ENCODE data around the gene XRCC4. TPM values are rescaled to one million over a fixed set of nuclear protein-coding genes. Genes with fewer than 3 reads are reported as not detected.

XRCC4 gene
- polyA plus RNA-seq, 1 donor (not counting 4 experiments of a cell fraction or from before 2014, with no cell fraction given), result 10.9 TPM

GRCh38 chr5:83097689-83098231 is 20.4 kb downstream of the XRCC4 start:
- dilution Hi-C loops (cut with MboI; ENCODE audit: extremely low pct_ligation_motif_present, low sequenced_read_pairs), result no loop called here
- Histone ChIP-seq H3K27ac (ENCODE audit: control insufficient read depth, insufficient read depth, low read length) (no peak overlapping the region), H2AFZ (ENCODE audit: control insufficient read depth, low read length) (no peak overlapping the region), H3K4me1 (ENCODE audit: control insufficient read depth, extremely low read depth, insufficient read depth, low read length) (peaks cover 35% of the 10 kb centered on the region), H3K36me3 (ENCODE audit: control insufficient read depth in 2 of 2, extremely low read depth in 1 of 2, insufficient read depth in 2 of 2, low read length in 2 of 2) (no peaks in the 10 kb centered on the region), H3K4me3 (ENCODE audit: control insufficient read depth in 2 of 3, extremely low read depth in 1 of 3, insufficient read depth in 2 of 3, low read depth in 1 of 3, low read length in 3 of 3) (no peak overlapping the region), H3K27me3 (ENCODE audit: control insufficient read depth, extremely low read depth, insufficient read depth, low read length) (no peaks in the 10 kb centered on the region), H3K9me3 (ENCODE audit: control insufficient read depth, low read depth, low read length) (no peaks in the 10 kb centered on the region), H3K4me2 (ENCODE audit: control insufficient read depth, extremely low read depth, insufficient read depth, low read depth, low read length) (peak overlapping the region; percentile 25), H4K20me1 (ENCODE audit: control insufficient read depth, extremely low read depth, insufficient read depth, low read length) (no peaks in the 10 kb centered on the region), H3K79me2 (ENCODE audit: control insufficient read depth, insufficient read depth, low read length) (no peaks in the 10 kb centered on the region), H3K9ac (ENCODE audit: control insufficient read depth, extremely low read depth, insufficient read depth, low read length) (no peak overlapping the region), H3K9me1 (ENCODE audit: control insufficient read depth, extremely low read depth, insufficient read depth, low read length) (peaks cover 4% of the 10 kb centered on the region)
- FAIRE-seq, result no peak
- TF ChIP-seq EZH2 (IDR thresholded peaks at IDR 0.05; ENCODE audit: low read length), result no peak
- TF ChIP-seq, protein P1, sequence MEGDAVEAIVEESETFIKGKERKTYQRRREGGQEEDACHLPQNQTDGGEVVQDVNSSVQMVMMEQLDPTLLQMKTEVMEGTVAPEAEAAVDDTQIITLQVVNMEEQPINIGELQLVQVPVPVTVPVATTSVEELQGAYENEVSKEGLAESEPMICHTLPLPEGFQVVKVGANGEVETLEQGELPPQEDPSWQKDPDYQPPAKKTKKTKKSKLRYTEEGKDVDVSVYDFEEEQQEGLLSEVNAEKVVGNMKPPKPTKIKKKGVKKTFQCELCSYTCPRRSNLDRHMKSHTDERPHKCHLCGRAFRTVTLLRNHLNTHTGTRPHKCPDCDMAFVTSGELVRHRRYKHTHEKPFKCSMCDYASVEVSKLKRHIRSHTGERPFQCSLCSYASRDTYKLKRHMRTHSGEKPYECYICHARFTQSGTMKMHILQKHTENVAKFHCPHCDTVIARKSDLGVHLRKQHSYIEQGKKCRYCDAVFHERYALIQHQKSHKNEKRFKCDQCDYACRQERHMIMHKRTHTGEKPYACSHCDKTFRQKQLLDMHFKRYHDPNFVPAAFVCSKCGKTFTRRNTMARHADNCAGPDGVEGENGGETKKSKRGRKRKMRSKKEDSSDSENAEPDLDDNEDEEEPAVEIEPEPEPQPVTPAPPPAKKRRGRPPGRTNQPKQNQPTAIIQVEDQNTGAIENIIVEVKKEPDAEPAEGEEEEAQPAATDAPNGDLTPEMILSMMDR (optimal IDR thresholded peaks at IDR 0.05 in 1 of 3, IDR thresholded peaks at IDR 0.05 in 1 of 3, conservative IDR thresholded peaks at IDR 0.05 in 1 of 3; ENCODE audit: extremely low read depth in 1 of 3, insufficient read depth in 2 of 3, low read length in 3 of 3), result no peak
- no peak for DNase-seq (ENCODE audit: low read depth, low spot score)

DNA sequence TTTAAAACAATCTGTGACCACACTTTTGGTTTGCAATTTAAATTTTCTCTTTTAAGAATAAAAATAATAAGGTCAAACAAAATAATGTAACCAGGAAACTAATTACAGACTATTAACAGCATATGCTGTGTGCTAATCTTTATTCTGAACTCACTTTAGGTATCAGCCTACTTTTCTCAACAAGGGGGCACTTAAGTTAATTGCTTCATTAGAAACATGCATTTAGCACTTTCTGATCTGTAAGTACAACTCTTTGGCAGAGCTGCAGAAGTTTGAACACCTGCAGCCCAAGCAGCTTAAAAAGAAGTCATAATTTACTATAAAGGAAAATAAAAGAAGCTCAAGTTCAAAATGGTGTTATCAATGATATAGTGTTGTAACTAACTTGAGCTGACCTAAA is 21.7 kb downstream of the XRCC4 start:
- Histone ChIP-seq H3K9ac (ENCODE audit: control insufficient read depth, extremely low read depth, insufficient read depth, low read length) (no peak overlapping the region), H3K27ac (ENCODE audit: control insufficient read depth, insufficient read depth, low read length) (no peak overlapping the region), H3K9me3 (ENCODE audit: control insufficient read depth, low read depth, low read length) (no peaks in the 10 kb centered on the region), H3K4me2 (ENCODE audit: control insufficient read depth, extremely low read depth, insufficient read depth, low read depth, low read length) (no peak overlapping the region), H4K20me1 (ENCODE audit: control insufficient read depth, extremely low read depth, insufficient read depth, low read length) (no peaks in the 10 kb centered on the region), H2AFZ (ENCODE audit: control insufficient read depth, low read length) (no peak overlapping the region), H3K9me1 (ENCODE audit: control insufficient read depth, extremely low read depth, insufficient read depth, low read length) (peaks cover 4% of the 10 kb centered on the region), H3K36me3 (ENCODE audit: control insufficient read depth in 2 of 2, extremely low read depth in 1 of 2, insufficient read depth in 2 of 2, low read length in 2 of 2) (no peaks in the 10 kb centered on the region), H3K4me1 (ENCODE audit: control insufficient read depth, extremely low read depth, insufficient read depth, low read length) (peaks cover 35% of the 10 kb centered on the region), H3K27me3 (ENCODE audit: control insufficient read depth, extremely low read depth, insufficient read depth, low read length) (no peaks in the 10 kb centered on the region), H3K4me3 (ENCODE audit: control insufficient read depth in 2 of 3, extremely low read depth in 1 of 3, insufficient read depth in 2 of 3, low read depth in 1 of 3, low read length in 3 of 3) (no peak overlapping the region), H3K79me2 (ENCODE audit: control insufficient read depth, insufficient read depth, low read length) (no peaks in the 10 kb centered on the region)
- dilution Hi-C loops (cut with MboI; ENCODE audit: extremely low pct_ligation_motif_present, low sequenced_read_pairs), result no loop called here
- DNase-seq (ENCODE audit: low read depth, low spot score) (no peak), FAIRE-seq (no peak)
- TF ChIP-seq, protein P1 (optimal IDR thresholded peaks at IDR 0.05 in 1 of 3, IDR thresholded peaks at IDR 0.05 in 1 of 3, conservative IDR thresholded peaks at IDR 0.05 in 1 of 3; ENCODE audit: extremely low read depth in 1 of 3, insufficient read depth in 2 of 3, low read length in 3 of 3), result no peak
- TF ChIP-seq EZH2 (IDR thresholded peaks at IDR 0.05; ENCODE audit: low read length), result no peak

All from keratinocyte (primary cell).